Thyroid gland (tissue), 4 donors: Measurements from ENCODE around the gene STAT1.

ENCODE experiments used
- CTCF ChIP-seq, 6 experiments: fragments of 200-600 bp in 3 of 6; fragments of 450-650 bp in 3 of 6; sonication (generic) in 3 of 6; IDR thresholded peaks; one replicate each; pipeline ENCODE4 v1.5.1; 2016 to 2019; ENCODE audit warnings: antibody characterized with exemption in 6 of 6, mild to moderate bottlenecking in 2 of 6, inconsistent platforms in 1 of 6, moderate library complexity in 1 of 6
- POLR2A ChIP-seq, 2 donors: fragments of 450-650 bp; IDR thresholded peaks; one replicate each; pipeline ENCODE4 v1.6.1; 2017; ENCODE audit warnings: antibody characterized with exemption in 2 of 2, mild to moderate bottlenecking in 2 of 2, moderate library complexity in 1 of 2

- TF ChIP-seq CTCF (IDR thresholded peaks at IDR 0.05) (no peak), POLR2A (IDR thresholded peaks at IDR 0.05) (no peak)
These were observed 16.4 kb downstream of the STAT1 start for GRCh38 chr2:190997526-190998113.
